H1 (cell line): Measurements from ENCODE around the gene ATXN3. TPM values are rescaled to one million over a fixed set of nuclear protein-coding genes. Genes with fewer than 3 reads are reported as not detected.

ENCODE experiments used
- CTCF ChIA-PET: fragments of 300-600 bp; sonication (Branson Sonifier 250); formaldehyde crosslinking; loops from one replicate; lab custom pipeline; 2021; ENCODE audit not compliant: partially characterized antibody; lab: Charles Lee
- POLR2A ChIA-PET: fragments of 300-600 bp; sonication (Branson Sonifier 250); formaldehyde crosslinking; loops from one replicate; lab custom pipeline; 2021; ENCODE audit warnings: inconsistent platforms; ENCODE audit not compliant: partially characterized antibody; lab: Charles Lee
- DNase-seq, 2 experiments: peaks; one replicate each; pipeline versions ENCODE4 v3.0.0 to v3.0.0-alpha.2; 2010 to 2022; ENCODE audit warnings: low spot score in 2 of 2, low read depth in 1 of 2, mixed read lengths in 1 of 2
- FAIRE-seq: peaks from 2 replicates; lab custom pipeline; 2011; peaks lifted over from hg19 to GRCh38; lab: Jason Lieb, UNC
- H2AFZ ChIP-seq: 2 replicates; pipeline ENCODE4 v1.8.1; 2012; ENCODE audit warnings: low read length, inconsistent platforms
- H2AK5ac ChIP-seq: 2 replicates; pipeline ENCODE4 v1.6.1; 2013; ENCODE audit warnings: low read depth, low read length
- H2BK120ac ChIP-seq: replicated peaks from 2 replicates; pipeline ENCODE3; 2013; ENCODE audit warnings: low read depth, low read length, inconsistent platforms
- H2BK12ac ChIP-seq: 2 replicates; pipeline ENCODE4 v1.6.1; 2013; ENCODE audit warnings: low read depth, low read length
- H2BK15ac ChIP-seq: 2 replicates; pipeline ENCODE4 v1.6.1; 2013; ENCODE audit warnings: low read length
- H2BK20ac ChIP-seq: 2 replicates; pipeline ENCODE4 v1.6.1; 2013; ENCODE audit warnings: low read length
- H2BK5ac ChIP-seq: 2 replicates; pipeline ENCODE4 v1.6.1; 2013; ENCODE audit warnings: low read depth, low read length
- H3K14ac ChIP-seq: 2 replicates; pipeline ENCODE4 v1.6.1; 2013; ENCODE audit warnings: inconsistent platforms; ENCODE audit not compliant: insufficient read length
- H3K18ac ChIP-seq: 2 replicates; pipeline ENCODE4 v1.6.1; 2013; ENCODE audit warnings: low read length; ENCODE audit errors: extremely low read depth
- H3K23ac ChIP-seq: 2 replicates; pipeline ENCODE4 v1.6.1; 2013; ENCODE audit warnings: inconsistent platforms; ENCODE audit not compliant: insufficient read length
- H3K23me2 ChIP-seq: 2 replicates; pipeline ENCODE4 v1.6.1; 2013; ENCODE audit warnings: low read depth, low read length
- H3K27ac ChIP-seq: 2 replicates; pipeline ENCODE4 v1.6.1; 2011; ENCODE audit warnings: low read depth, low read length, inconsistent platforms
- H3K27me3 ChIP-seq, 4 experiments: replicated peaks in 1 of 4; 1 replicate in 1 of 4; 2 replicates in 3 of 4; pipeline versions ENCODE4 v1.6.1 to v1.8.1; 2011 to 2013; ENCODE audit warnings: low read length in 3 of 4, mild to moderate bottlenecking in 3 of 4, inconsistent platforms in 2 of 4, mixed read lengths in 2 of 4, moderate library complexity in 1 of 4; ENCODE audit not compliant: control insufficient read depth in 3 of 4, insufficient read depth in 3 of 4; ENCODE audit errors: extremely low read depth in 1 of 4
- H3K36me3 ChIP-seq, 4 experiments: 2 replicates each; pipeline versions ENCODE4 v1.6.1 to v1.8.1; 2011 to 2013; ENCODE audit warnings: mild to moderate bottlenecking in 4 of 4, low read length in 3 of 4, moderate library complexity in 2 of 4, control low read depth in 1 of 4, inconsistent platforms in 1 of 4; ENCODE audit not compliant: insufficient read depth in 4 of 4, control insufficient read depth in 2 of 4
- H3K4ac ChIP-seq: replicated peaks from 2 replicates; pipeline ENCODE3; 2013; ENCODE audit warnings: low read length, low read depth, mixed read lengths, inconsistent platforms; ENCODE audit not compliant: insufficient read length
- H3K4me1 ChIP-seq, 4 experiments: replicated peaks in 1 of 4; 1 replicate in 1 of 4; 2 replicates in 3 of 4; pipeline versions ENCODE4 v1.6.1 to v1.8.1; 2011 to 2013; ENCODE audit warnings: low read length in 3 of 4, inconsistent platforms in 2 of 4, mixed read lengths in 1 of 4; ENCODE audit not compliant: insufficient read depth in 4 of 4, control insufficient read depth in 3 of 4
- H3K4me2 ChIP-seq, 2 experiments: 2 replicates each; pipeline versions ENCODE4 v1.6.1 to v1.8.1; 2011 to 2013; ENCODE audit warnings: low read depth in 2 of 2, low read length in 2 of 2, control low read depth in 1 of 2, inconsistent platforms in 1 of 2, mild to moderate bottlenecking in 1 of 2; ENCODE audit not compliant: insufficient read depth in 1 of 2
- H3K4me3 ChIP-seq, 4 experiments: fragments of 200-600, 300-600 bp in 1 of 4; sonication (generic), shearing (Covaris generic), sonication (Bioruptor Twin) in 1 of 4; 2 replicates each; pipeline versions ENCODE4 v1.5.1 to v1.8.1; 2011 to 2016; ENCODE audit warnings: low read length in 4 of 4, low read depth in 3 of 4, control low read depth in 2 of 4, inconsistent platforms in 2 of 4, mild to moderate bottlenecking in 2 of 4, mixed read lengths in 1 of 4, moderate library complexity in 1 of 4; ENCODE audit not compliant: insufficient read depth in 2 of 4; ENCODE audit errors: extremely low read depth in 1 of 4
- H3K56ac ChIP-seq: replicated peaks from 2 replicates; pipeline ENCODE3; 2013; ENCODE audit warnings: low read depth, mild to moderate bottlenecking, mixed read lengths, low read length, inconsistent platforms; ENCODE audit not compliant: insufficient read length
- H3K79me1 ChIP-seq: 2 replicates; pipeline ENCODE4 v1.6.1; 2013; ENCODE audit warnings: low read depth, low read length, control low read depth
- H3K79me2 ChIP-seq, 2 experiments: 2 replicates each; pipeline versions ENCODE4 v1.6.1 to v1.8.1; 2012 to 2013; ENCODE audit warnings: low read length in 2 of 2, mild to moderate bottlenecking in 2 of 2, inconsistent platforms in 1 of 2; ENCODE audit not compliant: insufficient read depth in 2 of 2, control insufficient read depth in 1 of 2
- H3K9ac ChIP-seq, 4 experiments: replicated peaks in 1 of 4; 1 replicate in 1 of 4; 2 replicates in 3 of 4; pipeline versions ENCODE4 v1.6.1 to v1.8.1; 2011 to 2013; ENCODE audit warnings: low read depth in 3 of 4, low read length in 3 of 4, control low read depth in 2 of 4, mild to moderate bottlenecking in 2 of 4, moderate library complexity in 2 of 4, inconsistent platforms in 1 of 4; ENCODE audit errors: extremely low read depth in 1 of 4
- H3K9me3 ChIP-seq, 2 experiments: 2 replicates each; pipeline versions ENCODE4 v1.6.1 to v1.8.1; 2012 to 2013; ENCODE audit warnings: mild to moderate bottlenecking in 2 of 2, moderate library complexity in 2 of 2, control low read depth in 1 of 2, inconsistent platforms in 1 of 2, low read depth in 1 of 2, low read length in 1 of 2, mixed read lengths in 1 of 2; ENCODE audit not compliant: insufficient read depth in 2 of 2
- H4K20me1 ChIP-seq, 2 experiments: replicated peaks in 1 of 2; 2 replicates each; pipeline versions ENCODE3 to v1.8.1; 2011 to 2013; ENCODE audit warnings: inconsistent platforms in 2 of 2, low read length in 2 of 2, mild to moderate bottlenecking in 1 of 2; ENCODE audit not compliant: insufficient read depth in 2 of 2, control insufficient read depth in 1 of 2
- H4K5ac ChIP-seq: 2 replicates; pipeline ENCODE4 v1.6.1; 2013; ENCODE audit warnings: low read length, low read depth, mixed read lengths, inconsistent platforms; ENCODE audit not compliant: insufficient read length
- H4K8ac ChIP-seq: 2 replicates; pipeline ENCODE4 v1.8.0; 2013; ENCODE audit warnings: mild to moderate bottlenecking, moderate library complexity, low read length, inconsistent platforms; ENCODE audit not compliant: insufficient read depth; ENCODE audit errors: extremely low read depth
- H4K91ac ChIP-seq: replicated peaks from 2 replicates; pipeline ENCODE3; 2013; ENCODE audit warnings: low read length, mixed read lengths, inconsistent platforms; ENCODE audit not compliant: insufficient read length
- CEBPB ChIP-seq: IDR thresholded peaks from 2 replicates; pipeline ENCODE4 v1.6.1; 2012; ENCODE audit warnings: low read depth, low read length
- GTF2F1 ChIP-seq: IDR thresholded peaks from 2 replicates; pipeline ENCODE4 v1.6.1; 2012; ENCODE audit warnings: low read depth, low read length, improper control_type of control experiment, borderline replicate concordance
- HDAC2 ChIP-seq, 2 experiments: fragments of 300-600 bp in 1 of 2; sonication (generic) in 1 of 2; IDR thresholded peaks; 2 replicates each; pipeline ENCODE4 v1.6.1; 2011 to 2012; ENCODE audit warnings: low read depth in 2 of 2, low read length in 2 of 2, mild to moderate bottlenecking in 2 of 2, moderate library complexity in 2 of 2, borderline replicate concordance in 1 of 2, inconsistent platforms in 1 of 2
- KDM1A ChIP-seq: fragments of 200-600, 300-600 bp; sonication (generic); IDR thresholded peaks from 2 replicates; pipeline ENCODE4 v1.7.1; 2016; ENCODE audit warnings: mild to moderate bottlenecking, low read length, borderline replicate concordance
- NRF1 ChIP-seq: IDR thresholded peaks from 2 replicates; pipeline ENCODE4 v1.6.1; 2011; ENCODE audit warnings: mild to moderate bottlenecking, low read depth, low read length, improper control_type of control experiment
- POLR2AphosphoS5 ChIP-seq: IDR thresholded peaks from 2 replicates; pipeline ENCODE4 v1.6.1; 2011; ENCODE audit warnings: low read depth, low read length
- RFX5 ChIP-seq: IDR thresholded peaks from 2 replicates; pipeline ENCODE4 v1.6.1; 2011; ENCODE audit warnings: low read depth, low read length, improper control_type of control experiment, borderline replicate concordance
- SIRT6 ChIP-seq: IDR thresholded peaks from one replicate; pipeline ENCODE4 v1.7.1; 2012; ENCODE audit warnings: low read length, inconsistent platforms
- ZNF274 ChIP-seq: IDR thresholded peaks from 2 replicates; pipeline ENCODE4 v1.7.0; 2012; ENCODE audit warnings: low read length, borderline replicate concordance; ENCODE audit errors: extremely low read depth
- WGBS, 2 experiments: shearing (Covaris generic) in 1 of 2; methylation state at CpG; one replicate each; pipeline versions ENCODE4 v1.1.6 to v1.1.7; 2013 to 2015; ENCODE audit warnings: low lambda C conversion rate in 2 of 2, mixed read lengths in 2 of 2, inconsistent platforms in 1 of 2, low coverage in 1 of 2, missing lambda C conversion rate in 1 of 2; ENCODE audit not compliant: insufficient replicate concordance in 2 of 2, insufficient coverage in 1 of 2, insufficient read length in 1 of 2; ENCODE audit errors: extremely low coverage in 1 of 2, missing lambda C conversion rate in 1 of 2; 5-methylcytosine and 5-hydroxymethylcytosine counted together
- polyA plus RNA-seq, 7 experiments: library from polyadenylated mRNA; depleted of rRNA in 3 of 7; stranded (reverse) in 5 of 7; unstranded in 2 of 7; fragments of >200 nt in 5 of 7; fragments of 200-250 nt in 2 of 7; gene quantifications; 1 replicate in 5 of 7; 2 replicates in 1 of 7; 4 replicates in 1 of 7; pipeline versions ENCODE4 v1.2.1 to v1.2.3, GENCODE V29; 2011 to 2013; ENCODE audit warnings: missing spikeins in 2 of 7, mixed read lengths in 2 of 7
- total RNA-seq: library from RNA; stranded (reverse); fragmentation: NEBNext Ultra II Directional; extraction: Animal tissue kit (Norgen Biotek cat#: 25700); gene quantifications from 2 replicates; pipeline ENCODE4 v1.2.1, GENCODE V29; 2021
- TF ChIP-seq, protein P1 (sequence below): IDR thresholded peaks from 2 replicates; pipeline ENCODE4 v1.6.1; 2011; ENCODE audit warnings: low read length, improper control_type of control experiment

The ATXN3 gene
- total and polyA plus RNA-seq, 2 of the 8 experiments (the other 6 are each of a cell fraction or from before 2014, with no cell fraction given), result 8.8 to 37.2 TPM

DNA sequence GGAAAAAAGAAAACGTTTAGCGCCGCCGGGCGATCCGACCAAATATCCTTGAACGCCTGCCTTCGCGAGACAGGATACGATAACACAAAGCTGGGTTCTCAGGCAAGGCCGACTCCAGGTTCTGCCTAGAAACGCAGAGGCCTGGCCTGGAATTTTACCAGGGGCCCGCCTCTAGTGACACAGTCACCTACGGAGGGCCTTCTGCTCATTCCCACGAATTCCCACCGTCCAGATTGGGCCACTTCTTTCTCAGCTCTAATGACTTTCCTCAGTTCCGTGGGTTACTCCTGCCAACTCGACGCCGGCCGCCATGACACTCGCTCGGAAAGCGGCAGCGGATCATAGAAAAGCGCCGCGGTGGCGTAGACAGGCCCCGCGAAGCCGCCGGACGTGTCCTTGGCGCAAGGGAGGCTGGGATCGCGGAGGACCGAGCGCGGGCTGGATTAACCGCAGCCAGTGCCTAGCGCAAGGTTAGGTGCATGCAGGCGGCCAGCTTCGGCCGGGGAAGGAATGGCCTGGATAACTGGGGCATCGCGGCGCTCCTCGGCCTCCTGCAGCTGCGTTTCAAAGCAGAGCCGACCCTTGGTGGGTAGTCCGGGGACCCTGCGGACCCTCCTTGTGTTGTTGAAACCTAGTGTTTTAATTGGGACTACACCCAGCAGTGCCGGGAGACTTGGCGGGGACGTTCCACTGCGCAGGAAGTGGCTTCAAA, 66.5 kb downstream of the ATXN3 start, which contains the start of gene TRIP11:
Gene TRIP11 (minus strand): TSS at position 341 of the 712 bp plus-strand sequence. CDS start 374 bp downstream, outside the sequence.
- peak within 1 kb of the TSS; percentile 93 for H3K56ac ChIP-seq
- H3K36me3 ChIP-seq, result no peaks in the 10 kb centered on the region
- peaks cover 15% of the 10 kb centered on the region for H3K23me2 ChIP-seq
- peak within 1 kb of the TSS; percentile 91 for H2AFZ ChIP-seq
- H3K9ac ChIP-seq, result peak within 1 kb of the TSS; percentile 82 to 99 (median 98)
- H3K4me2 ChIP-seq, result peak within 1 kb of the TSS; percentile 77 to 93
- no peak within 1 kb of the TSS for H2BK20ac ChIP-seq
- H2BK120ac ChIP-seq, result peak within 1 kb of the TSS; percentile 45
- peaks cover 3% of the 10 kb centered on the region; the same call in 1 of the 2 replicates for H3K79me1 ChIP-seq
- POLR2A ChIA-PET, result interaction anchor here (0.6 to 3.3 kb wide), 17 partner anchors 8 to 83 kb away, joined by 3 to 24 read pairs (median 6); partner anchors contain the start of genes ATXN3, CPSF2 and NDUFB1
- peak within 1 kb of the TSS; percentile 27 for H3K4ac ChIP-seq
- peaks cover 22 to 47% of the 10 kb centered on the region in 2 experiments for H3K79me2 ChIP-seq
- peak within 1 kb of the TSS; percentile 99; the same call in 1 of the 2 replicates for H4K8ac ChIP-seq
- H3K23ac ChIP-seq, result no peak within 1 kb of the TSS
- H2BK12ac ChIP-seq, result peak within 1 kb of the TSS; percentile 84; the same call in 1 of the 2 replicates
- no peaks in the 10 kb centered on the region for H3K9me3 ChIP-seq
- no peak within 1 kb of the TSS for H2BK15ac ChIP-seq
- peak within 1 kb of the TSS; percentile 46 for H4K91ac ChIP-seq
- peak within 1 kb of the TSS; percentile 88; the same call in 1 of the 2 replicates for H2AK5ac ChIP-seq
- H3K27ac ChIP-seq, result peak within 1 kb of the TSS; percentile 96
- CTCF ChIA-PET, result interaction anchor here (0.5 to 2.1 kb wide), 5 partner anchors 12 to 641 kb away, joined by 3 to 11 read pairs (median 3); partner anchors contain the start of gene ATXN3
- peaks cover 2% of the 10 kb centered on the region in 2 experiments for H4K20me1 ChIP-seq
- peak within 1 kb of the TSS; percentile 83 to 98 (median 95) for H3K4me3 ChIP-seq
- peak within 1 kb of the TSS; percentile 92; the same call in 1 of the 2 replicates for H3K18ac ChIP-seq
- peaks cover 0 to 5% (median 3%) of the 10 kb centered on the region in 4 experiments; a peak in 5 of 7 replicates for H3K4me1 ChIP-seq
- H4K5ac ChIP-seq, result peak within 1 kb of the TSS; percentile 75
- H3K14ac ChIP-seq, result no peak within 1 kb of the TSS
- peak within 1 kb of the TSS; percentile 99 for H2BK5ac ChIP-seq
- FAIRE-seq (no peak), DNase-seq (peak; percentile 74 to 95)
- WGBS, 2 experiments, result 3% methylated on average over 55 of the region's 57 CpGs; no CpG with 5 or more reads in 1 of the 2 experiments
- no peaks in the 10 kb centered on the region for H3K27me3 ChIP-seq
- TF ChIP-seq RFX5 (no peak), ZNF274 (no peak), SIRT6 (no peak), HDAC2 (IDR thresholded peaks at IDR 0.05; ENCODE audit: borderline replicate concordance in 1 of 2, low read depth in 2 of 2, low read length in 2 of 2) (no peak; a peak in 1 of 4 replicates), POLR2AphosphoS5 (peak; percentile 96), GTF2F1 (peak; percentile 72), NRF1 (no peak), CEBPB (no peak), KDM1A (no peak)
- TF ChIP-seq, protein P1, sequence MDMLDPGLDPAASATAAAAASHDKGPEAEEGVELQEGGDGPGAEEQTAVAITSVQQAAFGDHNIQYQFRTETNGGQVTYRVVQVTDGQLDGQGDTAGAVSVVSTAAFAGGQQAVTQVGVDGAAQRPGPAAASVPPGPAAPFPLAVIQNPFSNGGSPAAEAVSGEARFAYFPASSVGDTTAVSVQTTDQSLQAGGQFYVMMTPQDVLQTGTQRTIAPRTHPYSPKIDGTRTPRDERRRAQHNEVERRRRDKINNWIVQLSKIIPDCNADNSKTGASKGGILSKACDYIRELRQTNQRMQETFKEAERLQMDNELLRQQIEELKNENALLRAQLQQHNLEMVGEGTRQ, result 0 out of 2 replicates have a peak, but pooled peaks have one; percentile 6
